GM13977 (cell line): ENCODE results near the gene PDZD4.
A peak's percentile ranks its signal among the peaks of the same experiment; 100 is the strongest.

ENCODE experiments used
- DNase-seq: peaks from one replicate; pipeline ENCODE4 v3.0.0; 2012; ENCODE audit warnings: low spot score
- in situ Hi-C: fragments of 300-500 bp; cut with MboI; formaldehyde crosslinking; loops from one replicate; pipeline ENCODE4 v1.12.0; 2022; ENCODE audit warnings: low sequenced_read_pairs, low pct_unique_long_range_greater_than_20kb, mixed read lengths, inconsistent platforms; ENCODE audit not compliant: unreplicated experiment
- TF ChIP-seq, protein P1 (sequence below): IDR thresholded peaks from 2 replicates; pipeline ENCODE4 v1.5.1; 2012; ENCODE audit warnings: mild to moderate bottlenecking, control low read depth; ENCODE audit not compliant: insufficient read depth; ENCODE audit errors: extremely low read depth, missing control alignments

PDZD4 gene

DNA sequence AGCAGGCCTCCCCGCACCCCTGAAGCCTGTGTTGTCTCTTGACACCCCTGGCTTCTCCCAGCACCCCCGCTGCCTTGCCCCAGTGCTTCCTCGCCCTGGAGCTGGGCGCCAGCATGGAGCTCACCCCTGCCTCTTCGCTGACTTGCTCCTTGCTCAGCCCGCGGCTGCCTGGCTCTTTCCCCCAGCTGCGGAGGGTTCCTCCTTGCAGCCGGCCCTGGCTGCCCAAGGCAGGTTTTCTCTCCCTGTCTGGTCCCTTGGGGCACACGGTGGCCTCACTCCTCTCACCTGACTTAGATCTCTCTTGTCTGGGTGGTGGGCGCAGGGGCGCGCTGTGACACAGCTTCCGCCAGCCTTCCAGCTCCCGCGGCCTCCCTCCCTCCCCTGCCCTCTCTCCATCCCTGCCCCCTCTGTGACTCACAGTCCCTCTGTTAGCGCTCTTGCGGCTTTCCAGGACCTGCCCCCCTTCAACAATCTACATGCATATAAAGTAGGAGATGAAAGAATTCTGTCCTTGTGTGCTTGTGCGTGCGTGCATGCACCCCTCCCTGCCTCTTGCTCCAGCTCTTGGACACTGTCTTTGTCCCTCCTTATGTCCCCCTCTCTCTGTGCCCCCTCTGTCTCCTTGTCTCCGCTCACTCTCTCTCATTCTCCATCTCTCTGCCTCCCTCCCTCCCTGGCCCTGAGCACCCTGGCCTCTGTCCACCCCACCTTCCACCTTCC lies 64.1 kb downstream of the PDZD4 start:
- TF ChIP-seq, protein P1, sequence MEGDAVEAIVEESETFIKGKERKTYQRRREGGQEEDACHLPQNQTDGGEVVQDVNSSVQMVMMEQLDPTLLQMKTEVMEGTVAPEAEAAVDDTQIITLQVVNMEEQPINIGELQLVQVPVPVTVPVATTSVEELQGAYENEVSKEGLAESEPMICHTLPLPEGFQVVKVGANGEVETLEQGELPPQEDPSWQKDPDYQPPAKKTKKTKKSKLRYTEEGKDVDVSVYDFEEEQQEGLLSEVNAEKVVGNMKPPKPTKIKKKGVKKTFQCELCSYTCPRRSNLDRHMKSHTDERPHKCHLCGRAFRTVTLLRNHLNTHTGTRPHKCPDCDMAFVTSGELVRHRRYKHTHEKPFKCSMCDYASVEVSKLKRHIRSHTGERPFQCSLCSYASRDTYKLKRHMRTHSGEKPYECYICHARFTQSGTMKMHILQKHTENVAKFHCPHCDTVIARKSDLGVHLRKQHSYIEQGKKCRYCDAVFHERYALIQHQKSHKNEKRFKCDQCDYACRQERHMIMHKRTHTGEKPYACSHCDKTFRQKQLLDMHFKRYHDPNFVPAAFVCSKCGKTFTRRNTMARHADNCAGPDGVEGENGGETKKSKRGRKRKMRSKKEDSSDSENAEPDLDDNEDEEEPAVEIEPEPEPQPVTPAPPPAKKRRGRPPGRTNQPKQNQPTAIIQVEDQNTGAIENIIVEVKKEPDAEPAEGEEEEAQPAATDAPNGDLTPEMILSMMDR, result no peak
- in situ Hi-C loops, result no loop called here
- peak; percentile 39 for DNase-seq

DNA sequence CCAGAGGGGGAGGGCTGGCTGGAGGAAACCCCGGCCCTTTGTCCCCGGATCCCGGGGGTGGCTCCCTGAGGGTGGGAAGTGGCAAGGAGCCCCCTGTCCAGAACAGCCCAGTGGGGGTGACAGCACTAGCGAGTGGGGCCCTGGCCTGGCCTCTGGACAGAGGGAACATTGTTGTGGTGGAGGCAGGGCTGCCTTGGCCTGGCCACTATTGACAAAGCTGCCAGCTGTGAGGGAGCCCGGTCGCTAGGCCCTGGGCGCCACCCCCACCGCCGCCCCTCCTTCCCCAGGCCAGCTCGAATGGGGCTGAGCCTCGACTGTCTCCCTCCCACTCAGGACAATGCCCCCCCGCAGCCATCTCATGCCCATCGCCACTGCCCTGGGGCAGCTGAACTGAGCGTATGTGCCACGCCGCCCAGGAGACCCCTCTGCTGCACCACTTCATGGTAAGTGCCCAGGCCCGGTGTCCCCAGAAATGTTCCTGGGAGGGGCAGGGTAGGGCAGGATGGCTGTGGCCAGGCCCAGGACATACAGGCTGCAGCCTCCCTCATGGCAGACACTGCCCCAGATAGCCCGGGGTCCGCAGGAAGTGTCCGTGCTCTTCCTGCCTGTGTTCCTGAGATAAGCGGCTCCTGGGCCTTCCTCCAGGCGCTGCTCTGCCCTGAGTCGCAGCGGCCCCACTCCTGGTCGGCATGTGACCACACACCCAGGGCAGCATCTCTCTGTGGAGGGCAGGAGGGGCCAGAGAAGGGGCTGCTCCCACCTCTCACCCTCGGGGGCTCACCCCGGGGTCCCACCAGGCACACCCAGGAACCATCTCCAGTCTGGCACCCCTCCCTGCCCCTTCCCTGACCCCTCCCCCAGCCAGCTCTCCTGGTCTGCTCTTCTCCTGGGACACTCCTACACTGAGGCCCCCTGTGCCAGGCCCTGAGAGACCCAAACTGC lies 64.9 kb downstream of the PDZD4 start:
- in situ Hi-C loops, result no loop called here
- TF ChIP-seq, protein P1, result no peak
- peak; percentile 28 for DNase-seq

DNA sequence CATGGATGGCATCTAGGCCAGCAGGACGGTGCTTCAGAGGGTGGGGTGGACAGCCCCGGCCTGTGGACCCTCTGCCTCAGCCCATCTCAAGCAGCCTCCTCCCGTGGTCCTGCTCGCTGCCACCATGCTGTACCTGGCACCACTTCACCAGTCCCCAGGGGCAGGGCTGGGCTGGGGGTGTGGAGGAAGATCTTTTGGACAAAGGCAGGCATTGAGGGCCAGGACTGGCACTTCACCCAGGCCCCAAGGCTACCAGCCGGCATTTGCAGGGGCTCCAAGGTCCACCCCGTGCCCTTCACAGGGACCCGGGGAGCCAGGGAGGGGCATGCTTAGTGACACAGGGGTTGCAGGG lies 65.6 kb downstream of the PDZD4 start:
- in situ Hi-C loops, result no loop called here

DNA sequence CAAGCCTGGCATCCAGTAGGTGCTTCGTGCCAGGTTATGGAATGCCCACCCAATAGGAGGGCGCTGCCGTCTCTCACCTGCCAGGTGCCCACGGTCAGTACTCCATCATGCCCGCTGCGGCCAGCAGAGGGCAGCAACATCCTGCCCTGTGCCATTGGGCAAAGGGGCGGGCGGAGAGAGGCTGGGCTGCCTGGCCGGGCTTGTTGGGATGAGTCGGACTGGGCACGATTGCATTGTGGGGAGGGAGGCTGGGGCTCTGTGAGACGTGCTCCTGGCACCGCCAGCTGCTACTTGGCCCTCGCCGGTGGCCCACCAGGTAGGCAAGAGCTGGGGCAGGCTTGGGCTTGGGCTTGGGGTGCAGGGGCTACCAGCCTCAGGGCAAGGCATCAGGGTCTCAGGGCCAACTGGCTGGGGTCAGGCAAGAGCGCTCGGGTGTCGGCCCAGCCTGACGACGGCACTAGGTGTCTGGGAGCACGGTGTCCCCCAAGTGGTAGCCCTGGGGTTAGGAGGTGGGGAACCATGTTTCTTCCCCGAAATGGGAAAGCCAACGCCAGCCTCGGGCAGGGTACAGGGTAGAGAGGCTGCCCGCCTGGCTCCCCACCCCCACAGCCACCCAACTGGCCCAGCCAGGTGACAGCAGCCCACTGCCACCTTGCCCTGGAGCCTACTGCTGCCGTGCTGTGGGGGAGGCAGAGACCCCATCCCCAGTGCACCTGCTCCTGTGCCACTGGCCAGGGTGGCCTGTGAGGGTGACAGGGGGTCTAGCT lies 66.2 kb downstream of the PDZD4 start, which contains the start of gene PLXNB3:
TSS of gene PLXNB3 (plus strand) at position 261 of the 767 bp plus-strand sequence. CDS start 1,287 bp downstream, outside the sequence.
- DNase-seq, result peak; percentile 81
- in situ Hi-C loops, result no loop called here
- TF ChIP-seq, protein P1, result peak; percentile 92

More for the DNA sequence above, 65.6 kb downstream of the PDZD4 start:
- no peak for DNase-seq
- TF ChIP-seq, protein P1, result no peak

DNA sequence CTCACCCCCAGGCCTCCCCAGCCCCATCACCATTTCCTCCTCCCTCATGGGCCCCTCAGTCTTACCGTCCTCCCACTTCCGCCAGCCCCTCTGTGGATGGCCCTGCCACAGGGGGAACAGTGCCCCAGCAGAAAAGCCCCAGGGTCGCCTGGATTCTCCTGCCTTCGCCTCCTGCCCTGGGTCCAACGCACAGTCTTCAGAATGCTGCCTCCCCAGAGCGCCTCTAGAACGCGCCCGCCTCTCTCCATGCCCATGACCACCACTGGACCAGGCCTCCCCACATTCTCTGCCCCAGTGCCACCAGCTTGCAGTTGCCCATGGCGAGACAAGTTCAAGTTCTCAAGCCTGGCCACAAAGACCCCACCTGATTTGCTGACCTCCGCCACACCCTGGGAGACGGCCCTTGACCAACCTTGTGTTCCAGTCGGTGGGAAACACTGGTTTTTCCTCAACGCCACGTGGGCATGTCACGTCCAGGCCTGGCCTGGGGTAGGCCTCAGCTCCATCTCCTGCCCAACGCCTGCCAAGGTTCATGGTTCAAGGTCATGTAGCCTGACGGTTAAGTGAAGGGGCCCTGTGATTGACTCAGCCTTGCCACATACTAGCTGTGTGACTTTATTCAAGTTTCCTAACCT lies 66.9 kb downstream of the PDZD4 start:
- TF ChIP-seq, protein P1, result no peak
- in situ Hi-C loops, result no loop called here
- DNase-seq, result no peak
